IPS-18c (cell line): ENCODE results near the gene ITGB7.

Experiments
- H3K4me3 ChIP-seq: 2 replicates; pipeline ENCODE4 v1.7.0; 2013; ENCODE audit warnings: low read depth, mild to moderate bottlenecking, low read length, moderate library complexity; ENCODE audit not compliant: insufficient read depth
- H3K9me3 ChIP-seq: one replicate; pipeline ENCODE4 v1.6.1; 2013; ENCODE audit warnings: mild to moderate bottlenecking, low read length, moderate library complexity; ENCODE audit not compliant: control insufficient read depth, insufficient read depth

Gene ITGB7

DNA sequence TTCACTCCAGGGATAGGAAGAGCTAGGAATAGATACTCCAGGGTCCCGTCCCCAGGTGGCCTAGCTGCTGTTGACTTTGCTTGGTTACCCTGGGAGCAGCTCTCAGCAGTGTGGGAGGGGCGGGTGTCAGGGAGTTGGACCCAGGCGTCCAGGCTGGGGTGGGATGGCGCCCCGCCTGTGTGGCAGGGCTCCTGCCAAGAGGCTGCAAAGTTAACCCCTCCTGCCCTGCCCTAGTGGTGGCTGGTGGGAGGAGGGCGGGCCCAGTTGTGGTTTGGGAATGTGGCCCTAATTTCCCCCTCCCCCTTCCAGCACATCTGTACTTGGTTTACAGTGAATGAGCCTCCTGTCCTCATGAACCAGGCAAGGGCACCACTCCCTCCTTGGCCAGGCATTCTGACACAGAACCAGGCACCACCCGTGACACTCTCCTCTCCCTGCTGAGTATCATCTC lies 26.6 kb upstream of the ITGB7 start:
- peak overlapping the region; percentile 29; the same call in 1 of the 2 replicates for H3K4me3 ChIP-seq

DNA sequence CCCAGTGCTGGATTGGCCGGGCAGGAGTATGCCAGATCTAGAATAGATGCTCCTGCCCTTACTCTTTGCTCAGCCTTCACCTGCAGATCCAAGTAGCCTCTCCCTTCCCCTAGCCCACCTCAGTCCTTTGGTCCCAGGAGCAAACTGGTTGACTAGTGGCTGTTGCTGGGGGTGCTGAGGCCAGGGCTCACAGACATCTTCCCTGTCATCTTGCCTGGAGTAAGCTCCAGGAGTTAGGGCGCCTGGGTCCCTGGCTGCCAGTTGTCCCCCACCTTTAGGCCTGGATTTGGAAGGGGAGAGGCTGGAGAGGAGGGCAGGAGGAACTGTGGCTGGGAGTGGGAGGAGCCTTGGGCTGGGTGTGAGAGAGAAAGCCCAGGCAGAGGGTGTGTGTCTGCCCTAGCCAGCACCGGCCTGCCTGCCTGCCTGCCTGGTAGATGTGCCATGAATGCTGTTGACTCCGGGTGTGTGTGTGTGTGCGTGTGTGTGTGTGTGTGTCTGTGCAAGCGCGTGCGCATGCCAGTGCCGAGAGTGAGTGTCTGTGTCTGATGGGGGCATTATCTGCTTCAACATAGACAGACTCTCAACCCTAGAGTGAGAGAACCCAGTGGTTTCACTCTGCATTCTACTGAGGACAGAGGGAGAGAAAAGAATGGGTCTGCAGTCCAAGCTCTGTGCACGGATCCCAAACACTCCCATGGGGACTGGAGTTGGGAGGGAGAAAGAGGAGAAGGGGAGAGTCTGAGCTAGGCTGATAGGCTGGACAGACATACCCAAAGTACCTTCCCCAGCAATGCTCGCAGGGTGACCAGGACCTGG lies 25.8 kb upstream of the ITGB7 start:
- peaks cover 3% of the 10 kb centered on the region for H3K9me3 ChIP-seq
- peak overlapping the region; percentile 49; the same call in 1 of the 2 replicates for H3K4me3 ChIP-seq

More for the DNA sequence above, 26.6 kb upstream of the ITGB7 start:
- peaks cover 3% of the 10 kb centered on the region for H3K9me3 ChIP-seq

DNA sequence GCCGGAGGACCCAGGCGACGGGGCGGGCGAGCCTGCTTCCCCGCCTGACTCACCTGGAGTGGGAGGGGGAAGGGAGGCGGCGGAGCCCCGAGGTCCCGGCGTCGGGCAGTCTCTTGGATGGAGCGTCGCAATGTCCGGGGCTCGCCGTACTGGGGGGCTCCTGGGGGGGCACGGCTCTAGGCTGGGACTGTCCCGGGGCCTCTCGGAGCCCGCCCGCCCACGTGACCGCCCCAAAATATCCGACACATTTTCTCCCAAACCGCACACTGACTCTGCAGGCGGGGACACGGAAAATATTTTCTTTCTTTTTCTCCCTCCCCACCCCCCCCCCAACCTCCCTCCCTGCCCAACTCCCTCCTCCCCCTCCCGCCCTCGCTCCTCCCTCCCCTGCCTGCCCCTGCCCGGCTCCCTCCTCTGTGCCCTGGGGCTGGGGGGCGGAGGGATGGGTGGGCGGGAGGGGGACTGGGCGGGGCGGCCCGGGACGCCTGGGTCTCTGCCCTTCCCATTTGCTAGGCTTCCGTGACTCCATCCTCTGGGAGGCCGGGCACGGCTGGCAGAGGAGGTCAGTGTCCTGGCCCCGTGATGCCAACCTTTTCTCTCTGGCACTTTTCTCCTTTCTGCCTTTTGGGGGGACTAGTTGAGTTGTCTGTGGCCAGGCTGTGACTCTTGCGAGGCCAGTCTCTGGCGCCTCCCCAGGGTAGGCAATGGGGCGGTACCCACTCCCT lies 25.0 kb upstream of the ITGB7 start, which contains the start of gene RARG:
RARG (minus strand) TSS at position 289 of the 725 bp plus-strand sequence. CDS start 4,664 bp downstream, outside the sequence.
- H3K4me3 ChIP-seq, result peak within 1 kb of the TSS; percentile 72
- peaks cover 3% of the 10 kb centered on the region for H3K9me3 ChIP-seq

DNA sequence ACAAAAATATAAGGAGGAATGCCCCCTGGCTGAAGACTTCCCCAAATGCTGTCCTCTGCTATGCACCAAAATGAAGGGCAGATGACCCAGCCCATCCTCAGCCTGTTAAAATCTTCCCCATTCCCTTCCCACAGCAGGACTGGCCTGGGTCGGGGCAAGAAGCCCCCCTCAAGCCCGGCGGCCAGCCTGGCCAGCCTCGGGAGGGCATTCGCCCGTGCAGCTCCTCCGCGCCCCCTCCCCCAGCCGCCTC lies 24.5 kb upstream of the ITGB7 start:
- H3K9me3 ChIP-seq, result peaks cover 3% of the 10 kb centered on the region
- H3K4me3 ChIP-seq, result peak overlapping the region; percentile 72

DNA sequence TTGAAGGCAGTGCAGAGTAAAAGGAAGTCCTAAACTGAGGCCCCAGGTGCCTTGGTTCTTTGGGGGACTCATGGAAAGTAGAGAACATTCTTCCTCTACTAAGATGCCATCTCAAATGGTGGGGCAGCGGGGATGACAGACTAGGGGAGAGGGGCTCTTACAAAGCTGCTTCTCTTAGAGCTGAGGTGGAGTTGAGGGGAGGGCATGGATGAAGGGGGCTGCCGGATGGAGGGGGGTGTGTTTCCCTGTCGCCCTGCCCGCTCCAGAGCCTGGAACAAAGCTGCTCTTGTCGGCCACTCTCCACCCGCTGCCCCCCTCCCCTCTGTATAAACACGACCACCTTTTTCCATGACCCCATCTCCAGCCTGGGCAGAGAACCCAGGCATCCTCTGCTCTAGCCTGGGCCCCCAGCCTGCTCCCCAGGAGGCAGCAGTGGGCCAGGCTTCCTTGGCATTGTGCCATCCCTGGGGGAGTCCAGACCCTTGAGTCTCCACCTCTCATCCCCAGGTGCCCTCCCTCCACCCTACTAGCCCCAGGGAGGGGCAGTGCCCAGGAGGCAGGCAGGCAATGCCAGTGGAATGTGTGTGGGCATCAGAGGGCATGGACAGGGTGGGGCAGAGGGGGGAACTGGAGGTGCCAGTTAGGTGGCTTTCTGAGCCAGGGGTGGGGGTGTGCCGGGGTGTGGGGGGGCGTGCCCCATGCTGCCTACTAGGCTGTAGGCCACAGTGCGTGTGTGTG lies 23.2 kb upstream of the ITGB7 start:
- H3K9me3 ChIP-seq, result peaks cover 1% of the 10 kb centered on the region
- no peak overlapping the region for H3K4me3 ChIP-seq

DNA sequence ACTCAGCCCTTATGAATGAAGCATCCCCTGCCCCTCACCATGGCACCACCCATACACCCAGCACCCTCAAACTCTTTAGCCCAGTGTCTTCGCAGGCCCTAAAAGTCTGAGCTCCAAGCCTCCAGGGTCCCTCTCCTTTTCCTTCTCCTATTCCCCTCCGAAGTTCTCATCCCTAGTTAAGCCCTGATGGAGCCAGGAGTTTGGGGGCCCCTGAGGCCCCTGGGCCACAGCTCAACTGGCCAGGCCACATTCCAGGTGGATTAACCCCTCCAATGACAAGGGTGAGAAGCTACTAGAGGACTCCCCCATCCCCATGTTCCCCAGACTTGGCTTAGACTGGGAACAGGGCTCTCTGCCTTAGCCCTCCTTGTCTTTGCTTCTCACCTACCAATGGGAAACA lies 22.4 kb upstream of the ITGB7 start:
- Histone ChIP-seq H3K4me3 (no peak overlapping the region; the same call in 1 of the 2 replicates), H3K9me3 (no peaks in the 10 kb centered on the region)

DNA sequence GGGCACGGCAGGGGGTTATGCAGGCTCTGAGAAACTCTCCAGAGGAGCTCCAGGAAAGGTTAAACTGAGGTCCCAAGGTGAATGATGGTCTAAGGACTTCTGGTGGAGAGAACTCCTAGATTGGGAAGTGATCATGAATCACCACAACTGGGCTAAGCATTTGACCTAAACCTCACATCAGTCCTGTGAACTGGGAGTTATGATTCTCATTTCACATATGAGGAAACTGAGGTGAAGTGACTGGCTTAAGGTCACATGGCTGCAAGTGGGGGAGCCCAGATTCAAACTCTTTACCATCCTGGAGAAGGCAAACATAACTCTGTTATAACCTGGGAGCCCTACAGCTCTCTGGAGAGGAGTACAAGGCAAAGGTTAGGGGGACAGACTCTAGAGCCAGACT lies 20.8 kb upstream of the ITGB7 start:
- H3K9me3 ChIP-seq, result no peaks in the 10 kb centered on the region
- no peak overlapping the region for H3K4me3 ChIP-seq

DNA sequence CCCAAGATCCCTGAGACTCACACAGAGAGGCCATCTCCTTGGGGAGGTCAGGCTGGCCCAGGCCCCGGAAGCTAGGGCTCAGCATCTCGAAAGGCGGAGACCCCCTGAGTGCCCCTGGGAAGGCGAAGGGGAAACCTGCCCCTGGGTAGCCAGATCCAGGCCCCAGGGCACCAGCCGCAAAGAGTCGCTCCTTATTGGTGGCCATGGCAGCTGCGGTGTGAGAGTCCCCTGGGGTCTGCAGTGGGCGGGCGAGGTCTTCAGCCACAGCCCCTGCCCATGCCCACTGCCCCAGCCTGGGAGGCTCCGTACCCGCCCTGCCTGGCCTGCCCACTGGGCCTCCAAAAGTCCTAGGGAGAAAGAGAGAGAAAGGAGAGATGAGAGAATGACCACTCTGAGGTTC lies 20.3 kb upstream of the ITGB7 start:
- H3K4me3 ChIP-seq, result no peak overlapping the region

DNA sequence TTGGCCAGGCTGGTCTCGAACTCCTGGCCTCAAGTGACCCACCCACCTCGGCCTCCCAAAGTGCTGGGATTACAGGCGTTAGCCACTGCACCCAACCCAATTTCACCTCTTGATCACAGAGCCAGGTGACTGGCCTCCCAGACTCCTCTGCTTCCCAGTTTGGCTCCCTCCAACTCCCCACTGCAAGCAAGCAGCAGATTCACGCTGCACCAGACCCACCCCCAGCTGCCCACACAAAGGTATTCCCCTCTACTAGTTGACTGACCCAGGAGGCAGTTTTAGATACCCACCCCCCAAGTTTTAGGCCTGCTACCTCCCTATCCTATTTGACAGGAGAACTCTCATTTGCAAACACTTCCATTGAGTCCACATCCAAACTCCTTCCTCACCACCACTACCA lies 19.8 kb upstream of the ITGB7 start:
- Histone ChIP-seq H3K9me3 (no peaks in the 10 kb centered on the region), H3K4me3 (no peak overlapping the region)

More for the DNA sequence above, 20.3 kb upstream of the ITGB7 start:
- no peaks in the 10 kb centered on the region for H3K9me3 ChIP-seq

DNA sequence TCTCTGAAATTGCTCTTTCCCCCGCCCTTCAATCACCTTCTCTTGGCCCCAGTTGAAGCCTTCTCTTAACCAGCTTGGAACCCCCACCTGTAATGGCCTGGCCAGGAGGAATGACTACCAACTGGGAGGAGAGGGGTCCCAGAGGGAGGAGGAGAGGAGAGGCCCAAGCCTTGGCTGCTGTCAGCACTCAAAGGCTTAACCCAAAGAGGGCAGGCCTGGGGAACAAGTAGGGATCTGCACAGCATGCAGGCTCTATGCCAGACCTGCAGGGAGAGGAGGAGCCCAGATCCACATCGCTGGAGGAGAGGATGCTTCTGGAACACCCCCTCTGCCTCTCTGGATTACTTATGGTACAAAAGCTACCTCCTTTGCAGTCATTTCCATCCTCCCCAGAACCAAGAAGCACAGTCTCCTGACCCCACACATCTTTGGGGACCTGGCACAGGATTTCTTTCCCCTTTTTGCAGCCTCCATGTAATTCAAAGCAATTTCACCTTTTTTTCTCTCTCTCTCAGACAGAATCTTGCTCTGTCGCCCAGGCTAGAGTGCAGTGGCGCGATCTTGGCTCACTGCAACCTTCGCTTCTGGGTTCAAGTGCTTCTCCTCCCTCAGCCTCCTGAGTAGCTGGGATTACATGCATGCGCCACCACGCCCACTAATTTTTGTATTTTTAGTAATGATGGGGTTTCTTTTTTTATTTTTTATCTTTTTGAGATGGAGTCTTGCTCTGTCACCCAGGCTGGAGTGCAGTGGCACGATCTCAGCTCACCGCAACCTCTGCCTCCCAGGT lies 18.8 kb upstream of the ITGB7 start:
- Histone ChIP-seq H3K4me3 (no peak overlapping the region), H3K9me3 (no peaks in the 10 kb centered on the region)

DNA sequence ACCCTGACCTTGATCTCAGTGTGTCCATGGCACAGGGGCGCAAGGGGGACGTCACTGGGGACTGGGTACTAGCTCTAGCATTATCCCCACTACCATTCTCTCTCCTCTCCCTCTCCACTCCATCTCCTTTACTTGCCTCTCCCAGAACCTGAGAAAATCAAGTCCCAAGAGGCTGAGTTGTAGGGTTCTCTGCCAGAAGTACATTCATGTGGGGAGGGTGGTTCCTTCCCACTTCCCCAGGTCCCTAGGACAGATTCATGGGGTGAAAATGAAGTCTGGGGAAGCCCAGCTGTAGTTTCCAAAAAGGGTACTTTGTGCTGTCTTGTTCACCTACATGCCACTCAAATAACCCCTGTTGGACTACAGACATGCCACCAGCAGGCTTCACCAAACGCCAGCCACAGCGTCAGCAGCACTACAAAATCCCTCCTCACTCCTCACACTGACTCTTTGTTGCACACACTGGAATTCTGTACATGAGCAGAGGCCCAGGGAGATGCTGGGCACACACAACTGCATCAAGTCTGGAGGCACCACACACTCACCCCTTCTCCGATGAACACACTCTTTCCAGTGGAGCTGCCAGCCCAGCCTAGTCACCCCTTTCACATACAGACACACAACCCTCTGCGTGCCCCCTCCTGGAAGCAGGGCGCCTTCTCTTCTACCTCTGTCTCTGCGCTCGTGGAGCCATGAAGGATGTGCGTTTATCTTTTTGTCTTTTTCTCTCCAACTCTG lies 18.0 kb upstream of the ITGB7 start:
- Histone ChIP-seq H3K4me3 (no peak overlapping the region; the same call in 1 of the 2 replicates), H3K9me3 (no peaks in the 10 kb centered on the region)

DNA sequence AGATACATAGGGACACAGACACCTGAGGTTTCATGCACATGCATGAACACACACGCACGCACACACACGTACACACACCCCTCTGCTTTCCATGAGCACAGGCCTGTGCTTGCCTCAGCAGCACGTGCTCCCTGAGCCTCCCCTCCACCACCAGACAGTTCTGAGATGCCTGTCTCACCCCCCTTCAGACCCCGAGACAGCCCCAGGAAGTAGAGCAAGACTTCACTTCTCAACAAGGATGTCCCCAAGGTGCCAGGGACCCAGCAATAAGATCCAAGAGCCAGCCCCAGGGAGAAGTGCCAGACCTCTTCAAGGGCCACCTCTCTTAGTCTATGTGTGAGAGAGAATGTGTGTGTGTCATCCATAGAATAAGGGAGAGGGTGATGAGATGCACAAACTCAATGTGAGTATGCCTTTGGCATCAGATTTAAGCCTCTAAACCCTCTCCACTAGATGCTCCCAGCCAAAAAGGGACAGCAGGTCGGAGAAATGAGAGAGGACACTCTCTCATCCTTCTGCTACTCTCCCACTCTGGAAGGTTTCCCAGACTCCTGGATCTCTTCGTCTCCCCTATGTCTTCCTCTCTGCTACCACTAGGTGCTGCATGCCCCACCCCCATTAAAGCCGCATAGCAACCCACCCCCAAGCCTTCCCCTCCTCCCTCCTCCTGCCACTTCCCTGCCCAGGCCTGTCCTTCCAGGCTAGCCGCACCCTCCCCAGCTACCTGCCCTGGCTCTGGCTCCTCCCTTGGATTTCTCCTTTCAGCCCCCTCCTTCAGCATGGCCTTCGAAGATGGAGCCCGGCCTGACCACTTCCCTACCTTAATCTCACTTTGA lies 17.2 kb upstream of the ITGB7 start:
- H3K4me3 ChIP-seq, result no peak overlapping the region
- no peaks in the 10 kb centered on the region for H3K9me3 ChIP-seq

DNA sequence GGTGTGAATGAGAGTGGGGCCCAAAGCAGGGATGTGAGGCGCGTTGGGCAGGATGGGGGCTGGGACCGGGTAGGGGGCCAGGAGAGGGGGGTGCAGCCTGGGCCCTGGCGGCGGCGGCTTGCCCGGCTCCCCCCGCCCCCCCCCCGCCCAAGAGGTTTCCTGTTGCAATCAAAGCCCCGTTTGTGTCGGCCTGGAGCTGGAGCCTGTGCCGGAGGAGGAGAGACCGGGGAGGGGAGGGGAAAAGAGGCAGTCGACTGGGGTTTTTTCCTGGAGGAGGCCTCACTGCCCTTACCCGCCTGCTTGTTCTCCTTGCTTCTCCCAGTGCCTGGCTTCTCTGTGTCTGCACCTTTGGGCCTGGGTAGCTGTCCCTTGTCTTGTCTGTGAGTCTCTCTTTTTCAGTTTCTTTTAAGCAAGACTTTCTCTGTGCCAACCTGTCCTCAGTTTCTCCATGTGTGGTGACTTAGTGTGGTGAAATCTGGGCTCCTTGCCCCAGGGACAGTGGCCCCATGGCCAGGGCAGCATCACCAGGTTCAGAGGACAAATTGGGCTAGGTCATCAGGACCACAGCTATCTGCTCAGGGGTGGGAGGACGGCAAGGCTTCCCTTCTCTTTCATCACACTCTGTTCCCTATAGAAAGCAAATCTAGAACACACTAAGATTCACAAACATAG lies 16.5 kb upstream of the ITGB7 start:
- no peaks in the 10 kb centered on the region for H3K9me3 ChIP-seq
- H3K4me3 ChIP-seq, result no peak overlapping the region

DNA sequence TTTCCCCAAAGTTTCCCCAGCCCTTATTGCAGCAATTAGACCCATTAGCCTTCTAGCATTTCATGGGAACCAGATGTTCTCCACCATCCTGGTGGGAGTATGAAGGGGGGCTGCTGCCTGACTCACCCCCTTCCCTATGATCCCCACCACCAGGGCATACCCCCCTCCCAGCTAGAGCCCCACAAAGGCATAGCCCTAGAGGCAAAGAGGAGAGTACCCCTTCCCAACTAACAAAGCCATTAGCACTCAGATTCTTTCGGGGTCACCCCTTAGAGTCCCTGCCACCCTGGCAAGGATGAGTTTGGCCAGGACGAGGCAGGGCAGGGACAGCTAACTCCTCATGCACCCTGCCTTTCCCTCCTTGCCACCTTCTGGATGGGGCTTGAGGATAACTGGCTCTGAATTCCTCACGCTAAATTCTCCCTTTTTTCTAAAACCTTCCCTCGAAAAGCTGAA lies 15.8 kb upstream of the ITGB7 start:
- Histone ChIP-seq H3K9me3 (no peaks in the 10 kb centered on the region), H3K4me3 (no peak overlapping the region)

DNA sequence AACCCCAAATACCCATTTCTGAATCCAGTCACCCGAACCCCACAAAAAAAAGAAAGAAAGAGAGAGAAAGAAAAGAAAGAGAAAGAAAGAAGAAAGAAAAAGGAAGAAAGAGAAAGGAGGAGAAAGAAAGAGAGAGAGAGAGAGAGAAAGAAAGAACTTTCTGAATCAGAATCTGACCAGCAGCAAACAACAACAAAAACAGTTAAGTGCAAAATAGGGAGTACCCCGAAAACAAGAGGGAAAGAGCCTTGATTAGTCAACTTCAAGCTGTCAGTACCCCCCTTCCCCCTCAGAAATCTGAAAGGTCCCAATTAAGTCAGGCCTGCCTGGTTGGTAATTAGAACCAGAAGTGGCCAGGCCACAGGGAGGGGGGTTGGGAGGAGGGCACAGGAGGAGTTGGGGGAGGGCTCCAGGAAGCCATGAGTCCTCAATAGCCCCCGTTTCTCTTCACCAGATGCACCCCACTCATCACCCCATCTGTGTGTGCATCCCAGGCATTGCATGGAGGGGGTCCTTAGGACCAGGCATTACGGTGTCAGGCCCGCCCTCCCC lies 15.2 kb upstream of the ITGB7 start:
- Histone ChIP-seq H3K4me3 (peak overlapping the region; percentile 9; the same call in 1 of the 2 replicates), H3K9me3 (no peaks in the 10 kb centered on the region)
